Suprapubic skin (tissue), 3 donors: ENCODE results near the gene SMARCA2.

Source experiments
- CTCF ChIP-seq, 2 donors: fragments of 200-600 bp in 1 of 2; fragments of 450-650 bp in 1 of 2; sonication (generic) in 1 of 2; IDR thresholded peaks; one replicate each; pipeline ENCODE4 v1.5.1; 2016 to 2019; ENCODE audit warnings: antibody characterized with exemption in 2 of 2, mild to moderate bottlenecking in 1 of 2, moderate library complexity in 1 of 2
- POLR2A ChIP-seq, 2 donors: fragments of 450-650 bp; IDR thresholded peaks; one replicate each; pipeline ENCODE4 v1.6.1; 2017; ENCODE audit warnings: antibody characterized with exemption in 2 of 2, mild to moderate bottlenecking in 2 of 2, moderate library complexity in 2 of 2

- TF ChIP-seq CTCF (IDR thresholded peaks at IDR 0.05) (no peak), POLR2A (IDR thresholded peaks at IDR 0.05) (no peak)
These were observed 135.2 kb downstream of the SMARCA2 start for GRCh38 chr9:2150338-2150737.
